ENCODE data around the gene FAM184A. TPM values are rescaled to one million over a fixed set of nuclear protein-coding genes. Genes with fewer than 3 reads are reported as not detected.

The FAM184A gene
- total and polyA plus RNA-seq, 2 of the 13 experiments (the other 11 are each of a cell fraction or from before 2014, with no cell fraction given), result 7.0 to 18.0 TPM

- TF ChIP-seq ZNF317 (CRISPR knock-in tag; IDR thresholded peaks at IDR 0.05) (peak; percentile 48; the same call in 1 of the 2 replicates), ZBTB14 (CRISPR knock-in tag; IDR thresholded peaks at IDR 0.05) (peak; percentile 97), PRPF4 (IDR thresholded peaks at IDR 0.05; ENCODE audit: low read depth, low read length, poor library complexity, severe bottlenecking) (no peak), PHF20 (CRISPR knock-in tag; IDR thresholded peaks at IDR 0.05) (peak; percentile 46), RFXANK (CRISPR knock-in tag; IDR thresholded peaks at IDR 0.05) (no peak; the same call in 1 of the 2 replicates), KDM5B (CRISPR knock-in tag; IDR thresholded peaks at IDR 0.05; ENCODE audit: borderline replicate concordance) (peak; percentile 82; the same call in 1 of the 2 replicates), TBL1XR1 (IDR thresholded peaks at IDR 0.05; ENCODE audit: borderline replicate concordance, low read length, partially characterized antibody) (no peak), SMAD3 (CRISPR knock-in tag; IDR thresholded peaks at IDR 0.05) (no peak; the same call in 1 of the 2 replicates), TOPORS (CRISPR knock-in tag; IDR thresholded peaks at IDR 0.05) (peak; percentile 65; the same call in 1 of the 2 replicates), ZNF776 (CRISPR knock-in tag; IDR thresholded peaks at IDR 0.05) (no peak; the same call in 1 of the 2 replicates), ZNF883 (CRISPR knock-in tag; IDR thresholded peaks at IDR 0.05; ENCODE audit: not compliant biosample characterization) (peak; percentile 81), KDM3A (CRISPR knock-in tag; IDR thresholded peaks at IDR 0.05; ENCODE audit: low read depth) (no peak), ZNF549 (CRISPR knock-in tag; IDR thresholded peaks at IDR 0.05) (no peak), ZFP90 (CRISPR knock-in tag; IDR thresholded peaks at IDR 0.05; ENCODE audit: borderline replicate concordance) (peak; percentile 46; the same call in 1 of the 2 replicates), ZFY (CRISPR knock-in tag; IDR thresholded peaks at IDR 0.05) (peak; percentile 97), ZNF572 (CRISPR knock-in tag; IDR thresholded peaks at IDR 0.05) (0 out of 2 replicates have a peak, but pooled peaks have one; percentile 65), SALL1 (CRISPR knock-in tag; IDR thresholded peaks at IDR 0.05) (peak; percentile 69), ZFX (CRISPR knock-in tag; IDR thresholded peaks at IDR 0.05; ENCODE audit: low read depth) (peak; percentile 95), ZNF512B (CRISPR knock-in tag; IDR thresholded peaks at IDR 0.05; ENCODE audit: borderline replicate concordance) (no peak), ZNF34 (CRISPR knock-in tag; IDR thresholded peaks at IDR 0.05; ENCODE audit: borderline replicate concordance) (0 out of 2 replicates have a peak, but pooled peaks have one; percentile 64), NCOA1 (CRISPR knock-in tag; IDR thresholded peaks at IDR 0.05) (peak; percentile 87; the same call in 1 of the 2 replicates), ZNF704 (CRISPR knock-in tag; IDR thresholded peaks at IDR 0.05; ENCODE audit: borderline replicate concordance) (peak; percentile 89; the same call in 1 of the 2 replicates), FOXA3 (CRISPR knock-in tag; IDR thresholded peaks at IDR 0.05) (peak; percentile 5; the same call in 1 of the 2 replicates), ZNF703 (CRISPR knock-in tag; IDR thresholded peaks at IDR 0.05; ENCODE audit: borderline replicate concordance) (no peak)
Observed at GRCh38 chr6:118934461-118935330, 143.8 kb downstream of the FAM184A start, which contains the start of gene MCM9 (continued).
